ENCODE measurements around the gene CPSF3. TPM values are rescaled to one million over a fixed set of nuclear protein-coding genes. Genes with fewer than 3 reads are reported as not detected.

The CPSF3 gene
- total RNA-seq, 1 experiment from 2014 or later: 68.5 TPM

DNA sequence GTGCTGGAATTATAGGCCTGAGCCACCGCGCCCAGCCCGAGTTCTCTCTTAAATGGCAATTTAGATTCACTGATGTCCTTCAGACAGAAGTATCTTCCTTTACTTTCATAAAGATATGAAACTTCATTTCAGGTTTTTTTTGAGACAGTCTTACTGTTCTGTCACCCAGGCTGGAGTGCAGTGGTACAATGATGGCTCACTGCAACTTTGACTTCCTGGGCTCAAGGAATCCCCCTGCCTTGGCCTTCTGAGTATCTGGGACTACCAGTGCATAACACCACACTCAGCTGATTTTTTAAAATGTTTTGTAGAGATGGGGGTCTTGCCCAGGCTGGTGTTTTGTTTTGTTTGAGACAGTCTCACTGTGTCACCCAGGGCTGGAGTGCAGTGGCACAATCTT, 13.3 kb upstream of the CPSF3 start (continued):
- TF ChIP-seq CBX3 (IDR thresholded peaks at IDR 0.05; ENCODE audit: low read depth): no peak

DNA sequence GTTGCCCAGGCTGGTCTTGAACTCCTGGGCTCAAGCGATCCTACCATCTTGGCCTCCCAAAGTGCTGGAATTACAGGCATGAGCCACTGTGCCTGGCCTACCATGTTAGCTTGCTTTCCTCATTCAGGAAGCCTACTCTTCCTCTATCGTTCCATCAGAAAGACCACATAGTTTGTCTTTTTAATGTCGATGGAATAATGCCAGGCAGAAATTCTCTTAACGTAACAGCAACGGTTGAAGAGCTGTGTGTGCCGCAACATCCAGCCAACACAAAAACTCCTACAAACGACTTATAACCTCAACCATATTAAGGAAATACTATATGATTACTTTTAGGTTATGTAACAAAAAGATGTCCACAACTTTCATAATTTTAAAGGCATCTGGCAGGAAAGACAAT, 10.7 kb upstream of the CPSF3 start:
- Histone ChIP-seq H3K4me2 (ENCODE audit: low read length) (no peak overlapping the region), H3K4me3 (replicated peaks in 1 of 2; ENCODE audit: low read depth in 1 of 2, low read length in 2 of 2) (no peak overlapping the region), H3K9me2 (ENCODE audit: insufficient read depth) (no peaks in the 10 kb centered on the region), H3K9ac (ENCODE audit: low read length) (no peak overlapping the region), H4K20me1 (ENCODE audit: insufficient read depth) (no peaks in the 10 kb centered on the region), H3K79me2 (ENCODE audit: insufficient read depth, low read length) (peaks cover 3% of the 10 kb centered on the region), H3K27ac (ENCODE audit: low read depth, low read length) (no peak overlapping the region), H3K27me3 (ENCODE audit: insufficient read depth, low read length) (no peaks in the 10 kb centered on the region), H3K4me1 (ENCODE audit: control insufficient read depth in 1 of 2, insufficient read depth in 2 of 2, low read length in 2 of 2) (no peaks in the 10 kb centered on the region), H3K36me3 (ENCODE audit: control insufficient read depth in 1 of 2, insufficient read depth in 2 of 2, low read length in 2 of 2) (peaks cover 0 to 5% of the 10 kb centered on the region in 2 experiments; a peak in 3 of 4 replicates), H2AFZ (ENCODE audit: low read depth, low read length, poor library complexity, severe bottlenecking) (no peak overlapping the region), H3K9me3 (ENCODE audit: control insufficient read depth in 1 of 2, insufficient read depth in 1 of 2, low read depth in 1 of 2, low read length in 2 of 2) (no peaks in the 10 kb centered on the region)
- BruUV-seq (replicated peaks): no TSS peak
- ChIA-PET RAD21 (ENCODE audit: low non-redundant PET in 1 of 2, low total read pairs in 2 of 2, uncharacterized antibody in 2 of 2, unreplicated experiment in 2 of 2) (no interaction called here), CTCF (no interaction called here), POLR2A (no interaction called here)
- intact Hi-C loops (cut with micrococcal nuclease): no loop called here
- no peak for TF ChIP-seq EZH2phosphoT487 (IDR thresholded peaks at IDR 0.05; ENCODE audit: borderline replicate concordance)
- no peak for TF ChIP-seq POLR2AphosphoS5 (IDR thresholded peaks at IDR 0.05; ENCODE audit: low read depth, low read length)
- TF ChIP-seq, protein P1, sequence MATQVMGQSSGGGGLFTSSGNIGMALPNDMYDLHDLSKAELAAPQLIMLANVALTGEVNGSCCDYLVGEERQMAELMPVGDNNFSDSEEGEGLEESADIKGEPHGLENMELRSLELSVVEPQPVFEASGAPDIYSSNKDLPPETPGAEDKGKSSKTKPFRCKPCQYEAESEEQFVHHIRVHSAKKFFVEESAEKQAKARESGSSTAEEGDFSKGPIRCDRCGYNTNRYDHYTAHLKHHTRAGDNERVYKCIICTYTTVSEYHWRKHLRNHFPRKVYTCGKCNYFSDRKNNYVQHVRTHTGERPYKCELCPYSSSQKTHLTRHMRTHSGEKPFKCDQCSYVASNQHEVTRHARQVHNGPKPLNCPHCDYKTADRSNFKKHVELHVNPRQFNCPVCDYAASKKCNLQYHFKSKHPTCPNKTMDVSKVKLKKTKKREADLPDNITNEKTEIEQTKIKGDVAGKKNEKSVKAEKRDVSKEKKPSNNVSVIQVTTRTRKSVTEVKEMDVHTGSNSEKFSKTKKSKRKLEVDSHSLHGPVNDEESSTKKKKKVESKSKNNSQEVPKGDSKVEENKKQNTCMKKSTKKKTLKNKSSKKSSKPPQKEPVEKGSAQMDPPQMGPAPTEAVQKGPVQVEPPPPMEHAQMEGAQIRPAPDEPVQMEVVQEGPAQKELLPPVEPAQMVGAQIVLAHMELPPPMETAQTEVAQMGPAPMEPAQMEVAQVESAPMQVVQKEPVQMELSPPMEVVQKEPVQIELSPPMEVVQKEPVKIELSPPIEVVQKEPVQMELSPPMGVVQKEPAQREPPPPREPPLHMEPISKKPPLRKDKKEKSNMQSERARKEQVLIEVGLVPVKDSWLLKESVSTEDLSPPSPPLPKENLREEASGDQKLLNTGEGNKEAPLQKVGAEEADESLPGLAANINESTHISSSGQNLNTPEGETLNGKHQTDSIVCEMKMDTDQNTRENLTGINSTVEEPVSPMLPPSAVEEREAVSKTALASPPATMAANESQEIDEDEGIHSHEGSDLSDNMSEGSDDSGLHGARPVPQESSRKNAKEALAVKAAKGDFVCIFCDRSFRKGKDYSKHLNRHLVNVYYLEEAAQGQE (IDR thresholded peaks at IDR 0.05; ENCODE audit: low read depth): no peak
- TF ChIP-seq, protein P2, sequence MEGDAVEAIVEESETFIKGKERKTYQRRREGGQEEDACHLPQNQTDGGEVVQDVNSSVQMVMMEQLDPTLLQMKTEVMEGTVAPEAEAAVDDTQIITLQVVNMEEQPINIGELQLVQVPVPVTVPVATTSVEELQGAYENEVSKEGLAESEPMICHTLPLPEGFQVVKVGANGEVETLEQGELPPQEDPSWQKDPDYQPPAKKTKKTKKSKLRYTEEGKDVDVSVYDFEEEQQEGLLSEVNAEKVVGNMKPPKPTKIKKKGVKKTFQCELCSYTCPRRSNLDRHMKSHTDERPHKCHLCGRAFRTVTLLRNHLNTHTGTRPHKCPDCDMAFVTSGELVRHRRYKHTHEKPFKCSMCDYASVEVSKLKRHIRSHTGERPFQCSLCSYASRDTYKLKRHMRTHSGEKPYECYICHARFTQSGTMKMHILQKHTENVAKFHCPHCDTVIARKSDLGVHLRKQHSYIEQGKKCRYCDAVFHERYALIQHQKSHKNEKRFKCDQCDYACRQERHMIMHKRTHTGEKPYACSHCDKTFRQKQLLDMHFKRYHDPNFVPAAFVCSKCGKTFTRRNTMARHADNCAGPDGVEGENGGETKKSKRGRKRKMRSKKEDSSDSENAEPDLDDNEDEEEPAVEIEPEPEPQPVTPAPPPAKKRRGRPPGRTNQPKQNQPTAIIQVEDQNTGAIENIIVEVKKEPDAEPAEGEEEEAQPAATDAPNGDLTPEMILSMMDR (IDR thresholded peaks at IDR 0.05 in 2 of 3, conservative IDR thresholded peaks at IDR 0.05 in 1 of 3; ENCODE audit: borderline replicate concordance in 1 of 3, insufficient read depth in 1 of 3, low read depth in 2 of 3, low read length in 2 of 3): no peak
- TF ChIP-seq CEBPB (IDR thresholded peaks at IDR 0.05; ENCODE audit: low read depth): no peak
- no peak for TF ChIP-seq CBX3 (IDR thresholded peaks at IDR 0.05; ENCODE audit: low read depth)
- TF ChIP-seq, protein P3, sequence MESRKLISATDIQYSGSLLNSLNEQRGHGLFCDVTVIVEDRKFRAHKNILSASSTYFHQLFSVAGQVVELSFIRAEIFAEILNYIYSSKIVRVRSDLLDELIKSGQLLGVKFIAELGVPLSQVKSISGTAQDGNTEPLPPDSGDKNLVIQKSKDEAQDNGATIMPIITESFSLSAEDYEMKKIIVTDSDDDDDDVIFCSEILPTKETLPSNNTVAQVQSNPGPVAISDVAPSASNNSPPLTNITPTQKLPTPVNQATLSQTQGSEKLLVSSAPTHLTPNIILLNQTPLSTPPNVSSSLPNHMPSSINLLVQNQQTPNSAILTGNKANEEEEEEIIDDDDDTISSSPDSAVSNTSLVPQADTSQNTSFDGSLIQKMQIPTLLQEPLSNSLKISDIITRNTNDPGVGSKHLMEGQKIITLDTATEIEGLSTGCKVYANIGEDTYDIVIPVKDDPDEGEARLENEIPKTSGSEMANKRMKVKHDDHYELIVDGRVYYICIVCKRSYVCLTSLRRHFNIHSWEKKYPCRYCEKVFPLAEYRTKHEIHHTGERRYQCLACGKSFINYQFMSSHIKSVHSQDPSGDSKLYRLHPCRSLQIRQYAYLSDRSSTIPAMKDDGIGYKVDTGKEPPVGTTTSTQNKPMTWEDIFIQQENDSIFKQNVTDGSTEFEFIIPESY (IDR thresholded peaks at IDR 0.05; ENCODE audit: extremely low read depth, insufficient replicate concordance, low read length): no peak
- TF ChIP-seq ELF1 (IDR thresholded peaks at IDR 0.05; ENCODE audit: borderline replicate concordance, low read depth): no peak
- TF ChIP-seq SIN3A (IDR thresholded peaks at IDR 0.05; ENCODE audit: low read depth): no peak
- TF ChIP-seq ZFX (IDR thresholded peaks at IDR 0.05): no peak
- TF ChIP-seq SP1 (IDR thresholded peaks at IDR 0.05; ENCODE audit: low read depth): no peak
- TF ChIP-seq JUND (IDR thresholded peaks at IDR 0.05): no peak
- TF ChIP-seq, protein P4, sequence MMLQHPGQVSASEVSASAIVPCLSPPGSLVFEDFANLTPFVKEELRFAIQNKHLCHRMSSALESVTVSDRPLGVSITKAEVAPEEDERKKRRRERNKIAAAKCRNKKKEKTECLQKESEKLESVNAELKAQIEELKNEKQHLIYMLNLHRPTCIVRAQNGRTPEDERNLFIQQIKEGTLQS (IDR thresholded peaks at IDR 0.05): no peak
- TF ChIP-seq TCF7L2 (IDR thresholded peaks at IDR 0.05; ENCODE audit: borderline replicate concordance, extremely low read depth, insufficient read depth, insufficient read length): no peak
- no peak for TF ChIP-seq EZH2 (IDR thresholded peaks at IDR 0.05)
- no peak for TF ChIP-seq SRF (IDR thresholded peaks at IDR 0.05; ENCODE audit: low read depth)
- TF ChIP-seq, protein P5, sequence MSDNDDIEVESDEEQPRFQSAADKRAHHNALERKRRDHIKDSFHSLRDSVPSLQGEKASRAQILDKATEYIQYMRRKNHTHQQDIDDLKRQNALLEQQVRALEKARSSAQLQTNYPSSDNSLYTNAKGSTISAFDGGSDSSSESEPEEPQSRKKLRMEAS (IDR thresholded peaks at IDR 0.05): no peak
- no peak for TF ChIP-seq EGR1 (IDR thresholded peaks at IDR 0.05; ENCODE audit: low read depth)
- TF ChIP-seq YY1 (IDR thresholded peaks at IDR 0.05; ENCODE audit: extremely low read depth, insufficient replicate concordance, low read depth, low read length): no peak
- no peak for DNase-seq (ENCODE audit: low read depth, low spot score)
- no peak for ATAC-seq

Measured in HCT116 (cell line).